ENCODE measurements around the gene GUCA1A.

GUCA1A gene

DNA sequence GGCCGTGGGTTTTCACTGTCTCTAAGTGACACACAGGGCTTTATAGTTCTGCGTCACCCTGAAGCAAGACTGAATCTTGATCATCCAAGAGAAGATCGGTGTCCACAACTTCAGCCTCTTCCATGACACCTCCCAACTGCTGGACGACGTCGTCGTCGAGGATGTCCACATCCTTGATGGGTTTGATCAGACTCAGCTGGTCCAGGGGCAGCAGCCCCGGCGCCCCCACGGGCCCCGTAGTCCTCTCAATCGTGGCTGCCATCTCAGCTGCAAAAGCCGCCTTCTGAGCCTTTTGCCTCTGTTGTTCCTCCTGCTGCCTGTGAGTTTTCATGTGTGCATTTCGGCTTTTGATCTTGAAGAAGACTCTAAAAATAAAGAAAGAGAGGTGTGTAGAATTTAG, 55.1 kb downstream of the GUCA1A start:
- no peak for DNase-seq (ENCODE audit: extremely low spot score, insufficient read length, low read depth)
- FAIRE-seq: no peak

Data from GM18507 (cell line).